Stimulated activated CD8-positive, alpha-beta memory T cell treated with anti-CD3 and anti-CD28 coated beads, Interleukin-12 subunit alpha, Interleukin-12 subunit beta, amount 100 ng/mL, for 4 hours (primary cell): Measurements from ENCODE around the gene TTC19.
"Not testable (repeated sequence)": the region's sequence is repeated elsewhere in the genome, so short reads cannot be mapped to it uniquely, and the experiment has no call there.

Source experiments
- DNase-seq: peaks from one replicate; pipeline ENCODE4 v3.0.0-alpha.2; 2020; ENCODE audit warnings: low read depth

TTC19 gene

GRCh38 chr17:16033729-16034349 lies 34.2 kb downstream of the TTC19 start:
- DNase-seq, result no peak

- DNase-seq, result no peak
These were observed 36.6 kb downstream of the TTC19 start for GRCh38 chr17:16036261-16036660.

- no peak for DNase-seq
These were observed 38.0 kb downstream of the TTC19 start for GRCh38 chr17:16037636-16038035.

- no peak for DNase-seq
These were observed 41.2 kb downstream of the TTC19 start for GRCh38 chr17:16040710-16041251.

- no peak for DNase-seq
These were observed 44.9 kb downstream of the TTC19 start for GRCh38 chr17:16044487-16044886.

- no peak for DNase-seq
These were observed 47.3 kb downstream of the TTC19 start for GRCh38 chr17:16046966-16047365.

- DNase-seq, result no peak
These were observed 49.3 kb downstream of the TTC19 start for GRCh38 chr17:16048811-16049449.

- no peak for DNase-seq
These were observed 51.2 kb downstream of the TTC19 start for GRCh38 chr17:16050844-16051243.

- DNase-seq, result no peak
These were observed 52.9 kb downstream of the TTC19 start for GRCh38 chr17:16052486-16052885.

GRCh38 chr17:16055139-16055538 lies 55.5 kb downstream of the TTC19 start:
- not testable (repeated sequence) for DNase-seq

- DNase-seq, result no peak
These were observed 62.0 kb downstream of the TTC19 start for GRCh38 chr17:16061631-16062030.

GRCh38 chr17:16066125-16066524 lies 66.5 kb downstream of the TTC19 start:
- DNase-seq, result no peak

GRCh38 chr17:16068323-16068722 lies 68.7 kb downstream of the TTC19 start:
- DNase-seq, result no peak

GRCh38 chr17:16072031-16072430 lies 72.4 kb downstream of the TTC19 start:
- DNase-seq, result no peak

- no peak for DNase-seq
These were observed 74.2 kb downstream of the TTC19 start for GRCh38 chr17:16073845-16074244.

- DNase-seq, result no peak
These were observed 74.8 kb downstream of the TTC19 start for GRCh38 chr17:16074423-16074822.

GRCh38 chr17:16075949-16076348 lies 76.3 kb downstream of the TTC19 start:
- no peak for DNase-seq
